ENCODE measurements around the gene PVR. TPM values are rescaled to one million over a fixed set of nuclear protein-coding genes. Genes with fewer than 3 reads are reported as not detected.

Gene PVR
- total RNA-seq, 2 donors from 2014 or later: 44.7 to 54.6 TPM

DNA sequence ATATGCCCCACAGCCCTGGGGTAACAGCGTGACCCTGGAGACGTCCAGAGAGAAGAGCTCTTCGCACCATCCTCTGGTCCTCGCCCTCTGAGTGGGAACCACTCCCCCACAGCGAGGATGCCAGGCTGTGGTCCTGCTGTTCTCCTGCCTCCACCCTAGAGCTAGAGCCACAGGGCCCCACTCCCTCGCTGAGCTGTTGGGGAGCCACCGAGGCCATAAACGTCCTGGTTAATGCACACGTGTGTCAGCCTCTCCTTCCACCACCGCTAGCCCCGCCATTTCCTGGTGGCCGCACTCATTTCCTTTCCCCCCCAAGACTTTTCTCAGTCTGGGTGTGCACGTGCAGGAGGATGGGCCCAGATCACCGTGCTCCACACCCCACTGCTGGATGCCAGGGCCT, 66.8 kb downstream of the PVR start:
- Histone ChIP-seq H3K4me3 (no peak overlapping the region), H3K9ac (ENCODE audit: low read depth in 2 of 2, low read length in 2 of 2) (no peak overlapping the region), H3K27me3 (no peaks in the 10 kb centered on the region), H3K27ac (no peak overlapping the region), H3K9me3 (no peaks in the 10 kb centered on the region), H3K36me3 (peaks cover 4% of the 10 kb centered on the region), H3K4me1 (no peaks in the 10 kb centered on the region)
- DNase-seq: no peak
- TF ChIP-seq, protein P1, sequence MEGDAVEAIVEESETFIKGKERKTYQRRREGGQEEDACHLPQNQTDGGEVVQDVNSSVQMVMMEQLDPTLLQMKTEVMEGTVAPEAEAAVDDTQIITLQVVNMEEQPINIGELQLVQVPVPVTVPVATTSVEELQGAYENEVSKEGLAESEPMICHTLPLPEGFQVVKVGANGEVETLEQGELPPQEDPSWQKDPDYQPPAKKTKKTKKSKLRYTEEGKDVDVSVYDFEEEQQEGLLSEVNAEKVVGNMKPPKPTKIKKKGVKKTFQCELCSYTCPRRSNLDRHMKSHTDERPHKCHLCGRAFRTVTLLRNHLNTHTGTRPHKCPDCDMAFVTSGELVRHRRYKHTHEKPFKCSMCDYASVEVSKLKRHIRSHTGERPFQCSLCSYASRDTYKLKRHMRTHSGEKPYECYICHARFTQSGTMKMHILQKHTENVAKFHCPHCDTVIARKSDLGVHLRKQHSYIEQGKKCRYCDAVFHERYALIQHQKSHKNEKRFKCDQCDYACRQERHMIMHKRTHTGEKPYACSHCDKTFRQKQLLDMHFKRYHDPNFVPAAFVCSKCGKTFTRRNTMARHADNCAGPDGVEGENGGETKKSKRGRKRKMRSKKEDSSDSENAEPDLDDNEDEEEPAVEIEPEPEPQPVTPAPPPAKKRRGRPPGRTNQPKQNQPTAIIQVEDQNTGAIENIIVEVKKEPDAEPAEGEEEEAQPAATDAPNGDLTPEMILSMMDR (IDR thresholded peaks at IDR 0.05): no peak
- intact Hi-C loops (cut with DNase I): no loop called here

DNA sequence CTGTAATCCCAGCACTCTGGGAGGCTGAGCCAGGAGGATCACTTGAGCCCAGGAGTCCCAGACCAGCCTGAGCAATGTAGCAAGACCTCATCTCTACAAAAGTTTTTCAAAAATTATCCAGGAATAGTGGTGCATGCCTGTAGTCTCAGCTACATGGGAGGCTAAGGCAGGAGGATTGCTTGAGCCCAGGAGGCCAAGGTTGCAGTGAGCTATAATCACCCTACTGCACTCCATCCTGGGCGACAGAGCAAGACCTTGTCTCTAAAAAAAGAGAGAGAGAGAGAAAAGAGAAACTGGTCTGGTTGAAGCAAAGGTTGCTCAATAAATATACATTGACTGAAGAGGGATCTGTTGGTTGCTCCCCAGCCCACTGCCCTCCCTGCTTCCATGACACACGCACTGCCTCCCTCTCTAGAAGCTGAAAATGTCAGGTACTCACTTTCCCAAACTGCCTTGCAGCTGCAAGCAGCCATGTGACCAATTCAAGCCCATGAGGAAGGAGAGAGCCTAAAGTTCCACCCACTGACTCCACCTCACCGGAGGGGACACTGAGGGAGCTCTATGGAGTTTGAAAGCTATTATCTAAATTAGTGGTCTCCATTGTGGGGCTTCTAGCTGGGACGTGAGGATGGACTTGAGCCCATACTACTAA, 69.3 kb downstream of the PVR start:
- intact Hi-C loops (cut with DNase I): no loop called here
- Histone ChIP-seq H3K27me3 (no peaks in the 10 kb centered on the region), H3K4me1 (no peaks in the 10 kb centered on the region), H3K4me3 (no peak overlapping the region), H3K27ac (no peak overlapping the region), H3K9me3 (no peaks in the 10 kb centered on the region), H3K36me3 (peaks cover 4% of the 10 kb centered on the region), H3K9ac (ENCODE audit: low read depth in 2 of 2, low read length in 2 of 2) (no peak overlapping the region)
- TF ChIP-seq, protein P1 (IDR thresholded peaks at IDR 0.05): no peak
- no peak for DNase-seq

Small RNAs within 50 kb of the gene (microRNA-seq; reads per million reads assigned to microRNA genes)
- not detected for gene MIR4531

Other genes starting within 250 kb of the PVR start
- gene ZNF285, start 242.3 kb upstream of the PVR start, total RNA-seq: 1 to 10 TPM; 1.4 to 1.9 TPM
- 1 to 10 TPM; 1.2 to 2.2 TPM for gene ZNF229, start 195.4 kb upstream of the PVR start, total RNA-seq
- 1 to 10 TPM; 6.4 to 7.3 TPM for gene ZNF180, start 143.4 kb upstream of the PVR start, total RNA-seq
- gene CEACAM20, start 114.2 kb upstream of the PVR start, total RNA-seq: under 1 TPM in 1 of 2 donors, not detected in 1; 0.85 TPM
- not detected for gene IGSF23, start 30.3 kb upstream of the PVR start, total RNA-seq
- 1 to 10 TPM; 5.3 to 6.1 TPM for gene CEACAM19, start 27.6 kb downstream of the PVR start, total RNA-seq
- under 1 TPM in 1 of 2 donors, not detected in 1; 0.52 TPM for gene CEACAM16, start 55.2 kb downstream of the PVR start, total RNA-seq
- gene BCL3, start 104.8 kb downstream of the PVR start, total RNA-seq: 10 to 100 TPM; 76.4 to 99.5 TPM
- 10 to 100 TPM; 65.6 to 78.0 TPM for gene CBLC, start 134.0 kb downstream of the PVR start, total RNA-seq
- gene BCAM, start 165.2 kb downstream of the PVR start, total RNA-seq: 10 to 100 TPM; 15.1 to 20.7 TPM
- gene NECTIN2, start 202.4 kb downstream of the PVR start, total RNA-seq: 100 to 1,000 TPM; 115 to 121 TPM
- 100 to 1,000 TPM in 1 of 2 donors, 10 to 100 TPM in 1; 60.0 to 167 TPM for gene TOMM40, start 247.3 kb downstream of the PVR start, total RNA-seq